Loucy (cell line): ENCODE results near the gene C10orf62.
"Not testable (repeated sequence)": the region's sequence is repeated elsewhere in the genome, so short reads cannot be mapped to it uniquely, and the experiment has no call there.

Experiments used
- CTCF ChIP-seq: fragments of 200-600 bp; sonication (generic); conservative IDR thresholded peaks from 2 replicates; pipeline ENCODE4 v1.5.1; 2014; ENCODE audit warnings: mild to moderate bottlenecking, antibody characterized with exemption, low read length
- EZH2phosphoT487 ChIP-seq: fragments of 200-600 bp; IDR thresholded peaks from 2 replicates; pipeline ENCODE4 v1.6.1; 2018; ENCODE audit warnings: antibody characterized with exemption, mild to moderate bottlenecking, moderate library complexity, borderline replicate concordance

DNA sequence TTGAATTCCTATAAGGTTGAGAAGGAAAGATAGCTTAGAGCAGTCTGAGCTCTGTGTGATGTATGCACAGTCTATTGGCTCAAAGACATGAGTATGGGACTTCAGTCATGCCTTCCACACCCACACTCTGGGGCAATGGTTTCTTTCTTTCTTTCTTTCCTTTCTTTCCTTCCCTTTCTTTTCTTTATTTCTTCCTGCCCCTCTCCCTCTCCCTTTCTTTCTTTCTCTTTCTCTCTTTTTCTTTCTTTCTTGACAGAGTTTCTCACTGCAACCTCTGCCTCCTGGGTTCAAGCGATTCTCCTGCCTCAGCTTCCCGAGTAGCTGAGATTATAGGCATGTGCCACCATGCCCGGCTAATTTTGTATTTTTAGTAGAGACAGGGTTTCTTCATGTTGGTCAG is 49.6 kb downstream of the C10orf62 start:
- TF ChIP-seq CTCF, EZH2phosphoT487: not testable (repeated sequence)
